Esophagus (tissue), 2 donors: ENCODE measurements around the gene PLK5. TPM values are rescaled to one million over a fixed set of nuclear protein-coding genes. Genes with fewer than 3 reads are reported as not detected.

Experiments used
- H3K27ac ChIP-seq, 2 donors: one replicate each; pipeline ENCODE4 v1.5.1; 2013; ENCODE audit warnings: low read depth in 2 of 2, mild to moderate bottlenecking in 2 of 2, inconsistent platforms in 1 of 2, low read length in 1 of 2, moderate library complexity in 1 of 2
- H3K27me3 ChIP-seq, 2 donors: one replicate each; pipeline ENCODE4 v1.6.1; 2013; ENCODE audit warnings: low read length in 2 of 2, control low read depth in 1 of 2, mild to moderate bottlenecking in 1 of 2; ENCODE audit not compliant: insufficient read depth in 2 of 2, control insufficient read depth in 1 of 2
- H3K36me3 ChIP-seq, 2 donors: one replicate each; pipeline ENCODE4 v1.6.1; 2013; ENCODE audit warnings: low read length in 1 of 2; ENCODE audit not compliant: control insufficient read depth in 2 of 2, insufficient read depth in 2 of 2
- H3K4me1 ChIP-seq, 2 donors: one replicate each; pipeline ENCODE4 v1.6.1; 2013; ENCODE audit warnings: low read length in 1 of 2; ENCODE audit not compliant: control insufficient read depth in 2 of 2, insufficient read depth in 2 of 2
- H3K4me3 ChIP-seq, 2 donors: one replicate each; pipeline ENCODE4 v1.5.1; 2013; ENCODE audit warnings: low read length in 2 of 2, mild to moderate bottlenecking in 2 of 2, low read depth in 1 of 2, moderate library complexity in 1 of 2
- H3K9me3 ChIP-seq, 2 donors: one replicate each; pipeline ENCODE4 v1.6.1; 2013; ENCODE audit warnings: mild to moderate bottlenecking in 2 of 2, low read depth in 1 of 2, low read length in 1 of 2, moderate library complexity in 1 of 2; ENCODE audit not compliant: control insufficient read depth in 2 of 2, insufficient read depth in 1 of 2
- WGBS, 2 donors: extraction: QIAGEN DNeasy Blood & Tissue Kit; methylation state at CpG; one replicate each; pipeline ENCODE4 v1.1.7; 2013; 5-methylcytosine and 5-hydroxymethylcytosine counted together
- polyA plus RNA-seq, 2 donors: library from polyadenylated mRNA; stranded (reverse); fragments of 200-250 nt; gene quantifications; one replicate each; pipeline ENCODE4 v1.2.3, GENCODE V29; 2013
- donor health status: healthy with polysubstance abuse.
- donor health status: Bipolar disorder and iron deficiency.

The PLK5 gene
- polyA plus RNA-seq, 2 donors = 0.13 to 0.53 TPM

DNA sequence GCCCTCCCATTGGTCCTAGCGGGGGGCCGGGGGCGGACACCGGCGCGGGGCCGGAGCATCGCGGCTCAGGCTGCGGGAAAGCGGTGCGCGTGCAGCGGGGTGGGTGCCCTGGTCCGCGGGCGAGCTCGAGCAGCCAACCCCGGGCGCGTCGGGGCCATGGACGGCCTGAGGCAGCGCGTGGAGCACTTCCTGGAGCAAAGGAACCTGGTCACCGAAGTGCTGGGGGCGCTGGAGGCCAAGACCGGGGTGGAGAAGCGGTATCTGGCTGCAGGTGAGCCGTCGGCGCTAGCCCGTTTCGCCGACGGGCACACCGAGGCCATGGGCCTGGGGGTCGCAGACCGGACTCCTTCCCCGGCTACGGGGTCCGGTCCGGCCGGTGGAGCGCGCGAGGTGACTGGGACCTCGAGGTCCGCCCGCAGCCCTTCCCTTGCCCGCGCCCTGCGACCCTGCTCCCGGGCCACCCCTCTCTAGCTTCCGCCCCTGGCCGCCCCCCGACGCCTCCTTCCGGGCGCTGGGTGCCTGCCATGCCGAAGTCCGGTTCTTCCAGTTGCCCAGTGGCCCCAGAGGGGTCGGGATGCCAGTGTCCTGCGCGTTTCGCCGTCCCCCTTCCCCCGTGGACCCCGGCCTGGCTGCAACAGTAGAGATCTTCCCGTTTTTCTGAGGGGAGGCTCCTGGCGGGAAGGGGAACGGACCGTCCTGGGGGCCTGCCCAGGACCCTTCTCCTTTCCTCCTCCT, 32.6 kb upstream of the PLK5 start, which contains the start of gene REEP6:
Gene REEP6 (plus strand): TSS at position 68 of the 735 bp plus-strand sequence. CDS start 89 bp downstream, at position 157.
- H3K4me1 ChIP-seq = peaks cover 0 to 9% of the 10 kb centered on the region in 2 donors
- peak within 1 kb of the TSS; percentile 49 to 71 for H3K4me3 ChIP-seq
- peak within 1 kb of the TSS; percentile 83 to 87 for H3K27ac ChIP-seq
- WGBS, 2 donors = 4% methylated on average over 65 to 73 of the region's 73 CpGs
- H3K9me3 ChIP-seq = no peaks in the 10 kb centered on the region
- H3K27me3 ChIP-seq = no peaks in the 10 kb centered on the region
- H3K36me3 ChIP-seq = no peaks in the 10 kb centered on the region

DNA sequence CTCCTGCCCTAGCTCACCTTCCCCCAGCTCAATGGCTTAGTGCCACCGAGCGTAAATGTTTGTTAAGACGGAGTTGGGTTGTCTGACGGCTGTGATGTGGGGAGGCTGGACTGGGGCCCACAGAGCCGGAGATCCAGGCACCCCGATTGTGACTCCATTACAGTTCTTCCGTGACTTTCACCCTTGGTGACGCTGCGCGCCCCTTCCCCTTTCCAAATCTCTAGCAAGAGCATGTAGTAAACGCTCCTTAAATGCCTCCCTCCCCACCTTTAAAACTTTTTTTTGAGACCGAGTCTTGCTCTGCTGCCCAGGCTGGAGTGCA, 32.1 kb upstream of the PLK5 start:
- H3K27ac ChIP-seq = no peak overlapping the region
- H3K27me3 ChIP-seq = no peaks in the 10 kb centered on the region
- peak overlapping the region in 1 of 2 donors; percentile 49 for H3K4me3 ChIP-seq
- 41 to 44% methylated on average over 12 of the region's 12 CpGs for WGBS, 2 donors
- no peaks in the 10 kb centered on the region for H3K9me3 ChIP-seq
- peaks cover 2 to 14% of the 10 kb centered on the region in 2 donors for H3K4me1 ChIP-seq
- H3K36me3 ChIP-seq = no peaks in the 10 kb centered on the region

DNA sequence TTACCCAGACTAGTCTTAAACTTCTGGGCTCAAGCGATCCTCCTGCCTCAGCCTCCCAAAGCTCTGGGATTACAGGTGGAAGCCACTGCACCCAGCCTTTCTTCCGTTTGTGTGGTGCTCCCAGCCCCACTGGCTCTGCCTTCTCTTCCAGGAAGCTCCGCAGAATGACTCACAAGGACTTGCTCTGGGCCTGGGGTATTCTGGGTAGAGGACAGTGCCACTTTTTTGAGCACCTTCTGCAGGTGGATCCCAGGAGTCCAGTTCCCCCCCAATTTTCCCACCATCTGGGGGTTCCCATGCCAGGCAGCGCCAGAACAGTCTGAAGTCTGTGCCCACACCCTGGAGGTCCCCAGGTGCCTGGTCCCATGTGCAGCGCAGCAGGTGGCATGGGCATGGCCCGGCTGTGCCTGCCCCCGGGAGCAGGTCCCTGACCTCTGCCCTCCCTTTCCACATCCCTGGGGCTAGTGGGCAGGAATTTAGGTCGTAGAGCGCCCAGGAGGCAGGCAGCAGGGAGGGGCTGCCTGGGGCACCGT, 31.3 kb upstream of the PLK5 start:
- no peak overlapping the region for H3K4me3 ChIP-seq
- no peaks in the 10 kb centered on the region for H3K27me3 ChIP-seq
- H3K9me3 ChIP-seq = no peaks in the 10 kb centered on the region
- no peak overlapping the region for H3K27ac ChIP-seq
- no peaks in the 10 kb centered on the region for H3K36me3 ChIP-seq
- peaks cover 2 to 14% of the 10 kb centered on the region in 2 donors for H3K4me1 ChIP-seq
- WGBS, 2 donors = 63 to 72% methylated on average over 10 of the region's 10 CpGs

DNA sequence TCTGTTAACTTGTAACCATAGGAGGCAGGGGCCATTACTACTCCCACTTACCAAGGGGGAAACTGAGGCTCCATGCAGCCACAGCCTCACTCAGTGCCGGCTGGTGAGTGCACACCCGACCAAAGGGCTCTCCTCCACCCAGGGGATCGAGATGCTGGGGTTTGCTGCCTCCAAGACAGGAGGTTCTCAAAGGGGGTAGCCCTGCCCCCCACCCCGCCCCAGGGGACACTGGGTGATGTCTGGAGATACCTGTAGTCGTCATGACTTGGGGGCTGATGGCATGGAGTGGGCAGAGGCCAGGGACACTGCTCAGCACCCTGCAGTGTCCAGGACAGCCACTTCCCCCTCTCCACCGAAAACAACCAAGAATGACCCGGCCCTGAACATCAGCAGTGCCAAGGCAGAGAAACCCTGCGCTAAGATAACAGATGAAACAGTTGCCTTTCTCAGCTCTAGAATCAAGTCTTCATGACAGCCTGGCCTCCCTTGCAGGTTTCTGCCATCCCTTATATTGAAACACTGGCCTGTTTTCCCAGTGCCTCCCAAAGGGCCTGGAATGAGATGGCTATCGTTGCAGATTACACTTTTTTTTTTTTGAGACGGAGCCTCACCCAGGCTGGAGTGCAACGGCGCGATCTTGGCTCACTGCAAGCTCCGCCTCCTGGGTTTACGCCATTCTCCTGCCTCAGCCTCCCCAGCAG, 29.6 kb upstream of the PLK5 start:
- 63 to 67% methylated on average over 15 of the region's 15 CpGs for WGBS, 2 donors
- H3K27me3 ChIP-seq = no peaks in the 10 kb centered on the region
- H3K9me3 ChIP-seq = no peaks in the 10 kb centered on the region
- H3K36me3 ChIP-seq = no peaks in the 10 kb centered on the region
- H3K4me3 ChIP-seq = no peak overlapping the region
- peaks cover 2 to 14% of the 10 kb centered on the region in 2 donors for H3K4me1 ChIP-seq
- no peak overlapping the region for H3K27ac ChIP-seq

DNA sequence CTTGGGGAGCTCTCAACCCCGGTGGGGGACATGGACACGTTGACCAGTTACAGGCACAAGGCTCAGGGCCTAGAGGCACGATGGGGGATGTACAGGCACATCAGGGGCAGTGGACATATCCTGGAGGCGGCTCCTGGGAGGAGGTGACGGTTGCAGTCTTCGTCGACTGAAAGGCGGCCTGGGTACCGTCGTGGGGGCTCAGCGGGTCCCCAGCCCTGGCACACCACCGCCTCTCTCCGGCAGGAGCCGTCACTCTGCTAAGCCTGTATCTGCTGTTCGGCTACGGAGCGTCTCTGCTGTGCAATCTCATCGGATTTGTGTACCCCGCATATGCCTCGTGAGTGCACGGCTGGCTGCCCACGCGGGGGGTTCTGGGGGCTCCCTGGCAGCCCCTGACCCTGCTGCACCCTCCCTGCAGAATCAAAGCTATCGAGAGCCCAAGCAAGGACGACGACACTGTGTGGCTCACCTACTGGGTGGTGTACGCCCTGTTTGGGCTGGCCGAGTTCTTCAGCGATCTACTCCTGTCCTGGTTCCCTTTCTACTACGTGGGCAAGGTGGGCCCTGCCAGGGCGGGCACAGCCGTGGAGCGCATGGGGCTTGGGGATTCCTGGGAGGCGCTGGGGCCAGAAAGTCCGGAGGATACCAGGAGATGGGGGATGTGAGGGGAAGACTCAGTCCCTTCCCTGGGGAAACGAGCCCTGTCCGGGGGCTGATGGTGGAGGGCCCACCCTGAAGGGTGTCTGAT, 28.7 kb upstream of the PLK5 start:
- Histone ChIP-seq H3K36me3 (no peaks in the 10 kb centered on the region), H3K9me3 (no peaks in the 10 kb centered on the region), H3K27ac (no peak overlapping the region), H3K4me1 (peaks cover 2 to 9% of the 10 kb centered on the region in 2 donors), H3K4me3 (no peak overlapping the region), H3K27me3 (no peaks in the 10 kb centered on the region)
- WGBS, 2 donors = 85 to 89% methylated on average over 37 of the region's 37 CpGs

DNA sequence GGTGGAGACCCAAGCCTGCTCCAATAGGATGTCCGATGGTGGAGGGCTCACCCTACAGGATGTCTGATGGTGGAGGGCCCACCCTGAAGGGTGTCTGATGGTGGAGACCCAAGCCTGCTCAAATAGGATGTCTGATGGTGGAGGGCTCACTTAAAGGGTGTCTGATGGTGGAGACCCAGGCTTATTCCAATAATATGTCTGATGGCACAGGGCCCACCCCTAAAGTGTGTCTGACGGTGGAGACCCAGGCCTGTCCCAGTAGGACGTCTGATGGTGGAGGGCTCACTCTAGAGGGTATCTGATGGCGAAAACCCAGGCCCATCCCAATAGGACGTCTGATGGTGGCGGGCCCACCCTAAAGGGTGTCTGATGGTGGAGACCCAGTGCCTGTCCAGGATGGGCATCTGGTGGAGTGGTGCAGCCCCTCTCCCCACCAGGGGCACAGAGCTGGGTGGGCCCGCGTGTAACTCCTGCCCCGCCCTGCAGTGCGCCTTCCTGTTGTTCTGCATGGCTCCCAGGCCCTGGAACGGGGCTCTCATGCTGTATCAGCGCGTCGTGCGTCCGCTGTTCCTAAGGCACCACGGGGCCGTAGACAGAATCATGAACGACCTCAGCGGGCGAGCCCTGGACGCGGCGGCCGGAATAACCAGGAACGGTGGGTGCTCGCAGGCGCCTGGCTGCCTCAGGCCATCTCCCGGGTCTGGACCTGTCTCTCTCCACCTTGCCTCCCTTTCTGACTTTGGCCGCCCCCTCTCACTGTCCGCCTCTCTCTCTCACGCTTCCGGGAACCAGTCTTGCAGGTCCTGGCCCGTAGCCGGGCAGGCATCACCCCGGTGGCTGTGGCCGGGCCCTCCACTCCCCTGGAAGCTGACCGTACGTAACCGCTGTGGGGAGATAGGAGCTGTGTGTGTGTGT, 27.8 kb upstream of the PLK5 start:
- H3K9me3 ChIP-seq = no peaks in the 10 kb centered on the region
- no peak overlapping the region for H3K27ac ChIP-seq
- WGBS, 2 donors = 49 to 57% methylated on average over 40 of the region's 40 CpGs
- H3K27me3 ChIP-seq = no peaks in the 10 kb centered on the region
- peak overlapping the region in 1 of 2 donors; percentile 5 for H3K4me3 ChIP-seq
- no peaks in the 10 kb centered on the region for H3K36me3 ChIP-seq
- H3K4me1 ChIP-seq = peaks cover 2 to 9% of the 10 kb centered on the region in 2 donors

DNA sequence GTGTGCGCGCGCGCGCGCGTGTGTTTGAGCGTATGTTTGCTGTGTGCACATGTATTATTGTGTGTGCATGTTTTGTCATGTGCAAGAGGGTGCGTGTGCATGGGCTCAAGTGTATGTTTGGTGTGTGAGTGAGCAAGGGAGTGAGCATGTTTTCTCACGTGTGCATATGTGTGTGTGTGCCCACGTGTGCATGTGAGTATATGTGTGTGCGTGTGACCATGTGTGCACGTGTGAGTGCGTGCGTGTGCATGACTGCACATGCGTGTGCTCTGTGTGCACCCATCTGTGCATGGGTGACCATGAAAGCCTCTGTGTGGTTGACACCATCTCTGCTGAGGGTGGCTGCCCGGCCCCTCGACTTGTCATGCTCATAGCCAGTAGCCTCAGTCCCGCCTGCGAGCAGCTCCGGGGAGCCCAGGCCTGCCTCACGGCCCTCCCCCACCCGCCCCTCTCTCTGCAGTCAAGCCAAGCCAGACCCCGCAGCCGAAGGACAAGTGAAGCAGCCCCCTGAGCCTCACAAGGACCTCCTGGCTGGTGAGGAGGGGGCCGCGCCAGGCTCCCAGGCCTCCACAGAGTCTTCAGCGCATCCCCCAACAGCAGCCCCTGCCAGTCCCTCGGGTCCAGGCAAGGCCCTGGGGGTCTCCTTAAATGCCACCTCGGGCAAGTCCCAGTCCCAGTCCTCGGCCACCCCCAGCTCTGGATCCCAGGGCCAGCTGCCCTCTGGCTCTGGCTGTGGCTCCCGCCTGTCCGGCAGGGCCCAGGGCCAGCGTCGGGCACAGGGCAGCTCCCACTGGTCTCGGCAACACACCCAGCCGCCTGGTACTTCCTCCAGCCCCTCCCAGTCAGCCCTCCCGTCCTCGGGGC, 26.9 kb upstream of the PLK5 start:
- H3K27me3 ChIP-seq = no peaks in the 10 kb centered on the region
- peaks cover 2 to 9% of the 10 kb centered on the region in 2 donors for H3K4me1 ChIP-seq
- WGBS, 2 donors = 57 to 68% methylated on average over 39 of the region's 39 CpGs
- peak overlapping the region in 1 of 2 donors; percentile 5 for H3K4me3 ChIP-seq
- H3K27ac ChIP-seq = no peak overlapping the region
- H3K9me3 ChIP-seq = no peaks in the 10 kb centered on the region
- no peaks in the 10 kb centered on the region for H3K36me3 ChIP-seq

DNA sequence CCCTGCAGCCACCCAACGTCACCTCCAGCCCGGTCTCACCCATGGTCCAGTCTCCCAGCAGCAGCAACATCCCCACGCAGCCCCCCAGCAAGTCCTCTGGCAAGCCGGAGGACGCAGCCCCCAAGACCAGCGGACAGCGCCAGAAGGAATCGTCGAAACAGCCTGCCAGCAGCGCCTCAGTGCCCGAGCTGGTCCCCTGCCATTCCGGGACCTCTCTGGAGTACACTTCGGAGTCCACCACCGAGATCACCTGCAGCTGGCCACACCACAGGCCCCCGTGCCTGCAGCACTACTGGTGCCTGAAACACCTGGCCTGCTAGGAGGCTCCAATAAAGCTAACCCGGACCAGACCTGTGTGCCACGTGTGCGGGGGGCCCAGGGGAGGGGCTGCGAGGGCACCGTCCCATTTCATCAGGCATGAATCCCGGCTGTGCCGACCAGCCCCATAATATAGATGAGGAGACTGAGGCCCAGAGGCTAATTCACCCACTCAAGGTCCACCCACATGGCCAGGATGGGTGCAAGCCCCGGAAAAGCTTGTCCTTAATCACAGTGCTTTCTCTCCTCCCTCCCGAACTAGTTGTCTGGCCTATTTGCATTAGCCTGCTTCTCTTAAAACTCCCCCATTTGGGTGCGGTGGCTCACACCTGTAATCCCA, 26.2 kb upstream of the PLK5 start:
- no peaks in the 10 kb centered on the region for H3K36me3 ChIP-seq
- no peak overlapping the region for H3K4me3 ChIP-seq
- peaks cover 0 to 1% of the 10 kb centered on the region in 2 donors for H3K27me3 ChIP-seq
- WGBS, 2 donors = 86 to 87% methylated on average over 25 of the region's 25 CpGs
- peaks cover 2 to 9% of the 10 kb centered on the region in 2 donors for H3K4me1 ChIP-seq
- no peaks in the 10 kb centered on the region for H3K9me3 ChIP-seq
- no peak overlapping the region for H3K27ac ChIP-seq
